BLaER1 treated with 17β-estradiol and CSF1 and Interleukin-3, amounts not matched to agents 10 nM and 100 nM (cell line): ENCODE measurements around the gene AP4B1.

Source experiments
- H3K27ac ChIP-seq, 11 experiments: shearing (Covaris generic); formaldehyde crosslinking; 2 replicates each; pipeline ENCODE4 v1.8.1; 2022
- H3K27me3 ChIP-seq, 11 experiments: shearing (Covaris generic); formaldehyde crosslinking; 2 replicates each; pipeline ENCODE4 v1.8.1; 2022
- H3K36me3 ChIP-seq, 11 experiments: shearing (Covaris generic); formaldehyde crosslinking; 2 replicates each; pipeline ENCODE4 v1.8.1; 2022
- H3K4me1 ChIP-seq, 10 experiments: shearing (Covaris generic); formaldehyde crosslinking; 2 replicates each; pipeline ENCODE4 v1.8.1; 2022
- H3K4me2 ChIP-seq, 11 experiments: shearing (Covaris generic); formaldehyde crosslinking; 2 replicates each; pipeline ENCODE4 v1.8.1; 2022
- H3K4me3 ChIP-seq, 10 experiments: shearing (Covaris generic); formaldehyde crosslinking; 2 replicates each; pipeline ENCODE4 v1.8.1; 2022
- H3K9ac ChIP-seq, 11 experiments: shearing (Covaris generic); formaldehyde crosslinking; 2 replicates each; pipeline ENCODE4 v1.8.1; 2022
- H3K9me3 ChIP-seq, 11 experiments: shearing (Covaris generic); formaldehyde crosslinking; replicated peaks in 1 of 11; 2 replicates each; pipeline ENCODE4 v1.8.1; 2022
- H4K20me1 ChIP-seq, 11 experiments: shearing (Covaris generic); formaldehyde crosslinking; 2 replicates each; pipeline ENCODE4 v1.8.1; 2022
- Cebpa-rat ChIP-seq, 11 experiments: shearing (Covaris generic); IDR thresholded peaks; 2 replicates each; pipeline ENCODE4 v1.8.1; 2022

AP4B1 gene

GRCh38 chr1:113912594-113913311 is 8.2 kb upstream of the AP4B1 start:
- Histone ChIP-seq H3K4me1 (peaks cover 0 to 11% (median 5%) of the 10 kb centered on the region in 10 experiments; a peak in 7 of 20 replicates), H4K20me1 (peaks cover 0 to 5% (median 0%) of the 10 kb centered on the region in 11 experiments; a peak in 4 of 22 replicates), H3K4me3 (no peak overlapping the region), H3K36me3 (peaks cover 53 to 84% (median 64%) of the 10 kb centered on the region in 11 experiments), H3K9ac (no peak overlapping the region), H3K4me2 (no peak overlapping the region), H3K9me3 (no peaks in the 10 kb centered on the region), H3K27ac (no peak overlapping the region), H3K27me3 (no peaks in the 10 kb centered on the region)
- no peak for TF ChIP-seq Cebpa-rat (IDR thresholded peaks at IDR 0.05)

DNA sequence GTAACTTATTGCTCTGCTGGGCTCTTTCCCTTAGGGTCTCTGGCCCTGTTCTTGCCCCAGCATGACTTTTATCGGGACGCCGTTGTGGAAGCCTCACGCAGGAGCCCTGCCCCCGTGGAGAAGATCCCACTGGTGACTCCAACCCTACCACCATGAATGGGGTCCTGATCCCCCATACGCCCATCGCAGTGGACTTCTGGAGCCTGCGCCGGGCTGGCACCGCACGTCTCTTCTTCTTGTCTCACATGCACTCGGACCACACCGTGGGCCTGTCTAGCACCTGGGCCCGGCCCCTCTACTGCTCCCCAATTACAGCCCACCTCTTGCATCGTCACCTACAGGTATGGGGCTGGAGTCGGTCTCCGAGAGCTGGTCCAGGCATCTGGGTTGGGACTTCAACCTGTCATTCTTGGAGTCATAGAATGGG is 849 bp upstream of the AP4B1 start:
- peak overlapping the region; percentile 73 to 91 (median 85) for H3K27ac ChIP-seq
- H3K4me3 ChIP-seq = peak overlapping the region; percentile 76 to 93 (median 86)
- H4K20me1 ChIP-seq = no peaks in the 10 kb centered on the region
- H3K27me3 ChIP-seq = no peaks in the 10 kb centered on the region
- no peak for TF ChIP-seq Cebpa-rat (IDR thresholded peaks at IDR 0.05)
- H3K4me1 ChIP-seq = peaks cover 32 to 63% (median 52%) of the 10 kb centered on the region in 10 experiments
- peaks cover 38 to 69% (median 57%) of the 10 kb centered on the region in 11 experiments for H3K36me3 ChIP-seq
- H3K9ac ChIP-seq = peak overlapping the region; percentile 83 to 92 (median 89)
- no peaks in the 10 kb centered on the region for H3K9me3 ChIP-seq
- H3K4me2 ChIP-seq = peak overlapping the region; percentile 82 to 96 (median 92)

DNA sequence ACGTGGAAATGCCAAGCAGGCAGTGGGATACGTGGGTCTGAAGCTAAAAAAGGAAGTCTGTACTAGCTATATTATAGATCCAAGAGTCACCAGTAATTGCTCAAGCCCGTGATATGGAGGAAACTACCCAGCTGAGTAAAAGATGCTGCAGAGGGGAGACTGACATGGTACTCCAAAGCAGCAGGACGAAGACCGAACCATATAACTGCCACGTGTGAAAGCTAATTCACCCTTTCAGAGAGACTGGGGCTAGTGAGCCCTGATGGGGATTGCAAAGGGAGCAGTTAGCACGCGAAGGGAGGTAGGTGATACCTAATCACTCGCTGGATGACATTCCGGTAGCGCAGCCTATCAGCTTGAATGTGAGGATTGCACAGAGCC is 316 bp downstream of the AP4B1 start:
- no peak for TF ChIP-seq Cebpa-rat (IDR thresholded peaks at IDR 0.05)
- Histone ChIP-seq H3K36me3 (peaks cover 38 to 69% (median 56%) of the 10 kb centered on the region in 11 experiments), H3K4me2 (peak overlapping the region; percentile 83 to 93 (median 91)), H3K4me3 (peak overlapping the region; percentile 76 to 93 (median 86)), H3K9me3 (no peaks in the 10 kb centered on the region), H3K27me3 (no peaks in the 10 kb centered on the region), H3K9ac (peak overlapping the region; percentile 79 to 92 (median 89)), H4K20me1 (no peaks in the 10 kb centered on the region), H3K27ac (peak overlapping the region; percentile 42 to 91 (median 86); a peak in 21 of 22 replicates), H3K4me1 (peaks cover 32 to 63% (median 52%) of the 10 kb centered on the region in 10 experiments)

DNA sequence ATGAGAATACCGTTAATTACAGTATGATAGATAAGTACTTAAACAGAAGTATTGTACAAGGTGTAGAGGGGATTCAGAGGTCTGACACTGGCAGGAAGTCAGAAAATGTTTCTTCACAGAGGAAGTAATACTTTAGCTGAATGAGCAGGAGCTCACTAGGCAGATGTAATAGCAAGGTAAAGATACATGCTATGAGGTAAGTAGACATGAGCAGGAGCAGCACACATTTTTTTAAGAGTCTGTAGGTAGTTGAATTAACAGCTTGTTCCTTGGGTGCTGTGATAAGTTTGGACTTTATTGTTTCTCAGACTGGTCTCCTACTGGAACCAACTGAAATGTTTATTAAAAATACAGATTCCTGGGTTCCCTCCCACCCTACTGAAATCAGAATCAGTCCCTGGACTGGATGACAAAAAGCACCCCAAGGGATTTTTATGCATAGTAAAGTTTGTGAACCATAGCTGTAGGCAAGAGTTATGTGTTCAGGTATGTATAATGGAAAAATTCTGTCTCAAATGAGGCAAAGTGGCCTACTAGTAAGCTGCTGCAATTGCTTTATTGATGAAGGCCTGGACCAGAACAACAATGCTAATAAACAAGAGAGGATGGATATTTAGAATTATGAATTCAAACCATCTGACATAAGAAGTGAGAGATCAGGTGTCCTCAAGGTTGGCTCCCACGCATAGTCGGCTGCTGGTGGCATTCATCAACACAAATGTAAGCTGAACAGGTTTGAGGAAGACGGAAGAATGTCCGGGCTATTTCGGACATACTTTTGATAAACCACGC is 902 bp downstream of the AP4B1 start:
- Histone ChIP-seq H3K36me3 (peaks cover 38 to 69% (median 58%) of the 10 kb centered on the region in 11 experiments), H4K20me1 (no peaks in the 10 kb centered on the region), H3K9ac (peak overlapping the region; percentile 79 to 92 (median 89)), H3K4me3 (peak overlapping the region; percentile 76 to 93 (median 86)), H3K4me2 (peak overlapping the region; percentile 83 to 93 (median 91)), H3K27ac (peak overlapping the region; percentile 42 to 91 (median 86); a peak in 20 of 22 replicates), H3K9me3 (no peaks in the 10 kb centered on the region), H3K27me3 (no peaks in the 10 kb centered on the region), H3K4me1 (peaks cover 32 to 61% (median 53%) of the 10 kb centered on the region in 10 experiments)
- TF ChIP-seq Cebpa-rat (IDR thresholded peaks at IDR 0.05) = no peak

DNA sequence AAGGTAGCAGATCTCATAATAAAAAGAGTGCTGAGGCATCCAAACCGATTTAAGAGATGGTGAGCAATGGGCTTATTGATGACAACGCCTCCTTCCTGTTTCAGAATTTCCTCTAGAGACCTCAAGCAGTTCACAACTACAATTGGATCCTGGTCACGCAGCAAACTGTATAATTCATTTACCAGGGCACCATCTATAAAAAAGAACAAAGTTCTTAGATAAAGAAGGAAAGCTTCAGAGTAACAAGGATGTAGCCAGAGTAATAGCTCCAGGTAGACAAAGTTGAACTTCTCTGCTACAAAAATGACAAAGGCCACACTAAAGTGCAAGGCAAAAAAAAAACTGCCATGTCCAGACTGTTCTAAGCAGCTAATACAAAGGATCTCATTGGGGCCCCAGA is 3.4 kb downstream of the AP4B1 start:
- Histone ChIP-seq H3K9me3 (no peaks in the 10 kb centered on the region), H3K4me1 (peaks cover 25 to 48% (median 42%) of the 10 kb centered on the region in 10 experiments), H3K4me2 (peak overlapping the region in 10 of 11 experiments; percentile 2 to 92 (median 56); a peak in 16 of 22 replicates), H3K9ac (peak overlapping the region in 2 of 11 experiments; percentile 9; a peak in 1 of 22 replicates), H3K36me3 (peaks cover 47 to 73% (median 65%) of the 10 kb centered on the region in 11 experiments), H3K27me3 (no peaks in the 10 kb centered on the region), H3K27ac (peak overlapping the region in 4 of 11 experiments; percentile 0 to 52 (median 27); a peak in 6 of 22 replicates), H3K4me3 (no peak overlapping the region; a peak in 1 of 20 replicates), H4K20me1 (no peaks in the 10 kb centered on the region)
- TF ChIP-seq Cebpa-rat (IDR thresholded peaks at IDR 0.05) = no peak

GRCh38 chr1:113899111-113899510 is 5.5 kb downstream of the AP4B1 start:
- no peak overlapping the region for H3K4me2 ChIP-seq
- H3K9me3 ChIP-seq = no peaks in the 10 kb centered on the region
- no peaks in the 10 kb centered on the region for H4K20me1 ChIP-seq

GRCh38 chr1:113898241-113898814 is 6.3 kb downstream of the AP4B1 start:
- Histone ChIP-seq H3K9ac (no peak overlapping the region), H3K36me3 (peaks cover 72 to 100% (median 91%) of the 10 kb centered on the region in 11 experiments), H3K4me2 (peak overlapping the region in 1 of 11 experiments; percentile 13; a peak in 2 of 22 replicates), H3K9me3 (no peaks in the 10 kb centered on the region), H3K27ac (no peak overlapping the region), H3K27me3 (no peaks in the 10 kb centered on the region), H3K4me1 (peaks cover 10 to 36% (median 28%) of the 10 kb centered on the region in 10 experiments), H3K4me3 (no peak overlapping the region), H4K20me1 (no peaks in the 10 kb centered on the region)
- TF ChIP-seq Cebpa-rat (IDR thresholded peaks at IDR 0.05) = no peak

More at GRCh38 chr1:113899111-113899510, 5.5 kb downstream of the AP4B1 start:
- Histone ChIP-seq H3K27me3 (no peaks in the 10 kb centered on the region), H3K4me3 (no peak overlapping the region), H3K4me1 (peaks cover 18 to 43% (median 36%) of the 10 kb centered on the region in 10 experiments), H3K36me3 (peaks cover 68 to 94% (median 86%) of the 10 kb centered on the region in 11 experiments), H3K27ac (no peak overlapping the region), H3K9ac (no peak overlapping the region)
- TF ChIP-seq Cebpa-rat (IDR thresholded peaks at IDR 0.05) = no peak

DNA sequence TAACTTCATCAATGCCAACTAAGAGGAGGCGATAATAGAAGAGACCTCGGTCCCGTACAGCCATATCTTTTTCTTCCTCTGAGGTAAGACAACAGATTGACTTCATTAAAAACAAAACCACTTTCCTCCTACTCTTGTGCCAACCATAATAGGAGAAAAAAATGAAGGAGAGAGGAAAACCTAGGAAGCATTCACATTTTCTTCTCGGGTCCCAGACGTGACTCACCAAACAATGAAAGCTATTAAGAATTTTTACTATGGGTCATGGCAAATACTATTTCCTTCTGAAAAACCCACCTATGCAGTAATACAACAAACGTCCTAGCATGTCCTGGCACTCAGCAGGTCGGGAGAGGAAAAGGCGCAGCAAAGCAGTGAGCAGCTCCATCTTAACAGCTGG is 8.6 kb downstream of the AP4B1 start:
- no peaks in the 10 kb centered on the region for H3K9me3 ChIP-seq
- H3K27me3 ChIP-seq = no peaks in the 10 kb centered on the region

More for the DNA sequence above, 8.6 kb downstream of the AP4B1 start:
- Histone ChIP-seq H3K4me3 (no peak overlapping the region), H3K4me1 (peaks cover 9 to 26% (median 15%) of the 10 kb centered on the region in 10 experiments; a peak in 19 of 20 replicates), H3K27ac (no peak overlapping the region), H4K20me1 (no peaks in the 10 kb centered on the region), H3K4me2 (no peak overlapping the region), H3K36me3 (peaks cover 68 to 82% (median 77%) of the 10 kb centered on the region in 11 experiments), H3K9ac (no peak overlapping the region)
- TF ChIP-seq Cebpa-rat (IDR thresholded peaks at IDR 0.05) = no peak
